Measurements from ENCODE around the gene PSMC3. TPM values are rescaled to one million over a fixed set of nuclear protein-coding genes. Genes with fewer than 3 reads are reported as not detected.

Gene PSMC3
- total and polyA plus RNA-seq, 9 of the 15 experiments (the other 6 are each of a cell fraction or from before 2014, with no cell fraction given): 44.3 to 324 (median 240) TPM

GRCh38 chr11:47430524-47430923 lies 4.3 kb upstream of the PSMC3 start (continued):
- TF ChIP-seq KAT2B (IDR thresholded peaks at IDR 0.05; ENCODE audit: low read depth, low read length): no peak
- no peak for TF ChIP-seq HNRNPH1 (optimal IDR thresholded peaks at IDR 0.05; ENCODE audit: low read depth, low read length)
- TF ChIP-seq ZC3H4 (CRISPR knock-in tag; IDR thresholded peaks at IDR 0.05; ENCODE audit: borderline replicate concordance): no peak
- no peak for TF ChIP-seq ZNF444 (CRISPR knock-in tag; IDR thresholded peaks at IDR 0.05)
- TF ChIP-seq ZNF512 (tag; IDR thresholded peaks at IDR 0.05): no peak

DNA sequence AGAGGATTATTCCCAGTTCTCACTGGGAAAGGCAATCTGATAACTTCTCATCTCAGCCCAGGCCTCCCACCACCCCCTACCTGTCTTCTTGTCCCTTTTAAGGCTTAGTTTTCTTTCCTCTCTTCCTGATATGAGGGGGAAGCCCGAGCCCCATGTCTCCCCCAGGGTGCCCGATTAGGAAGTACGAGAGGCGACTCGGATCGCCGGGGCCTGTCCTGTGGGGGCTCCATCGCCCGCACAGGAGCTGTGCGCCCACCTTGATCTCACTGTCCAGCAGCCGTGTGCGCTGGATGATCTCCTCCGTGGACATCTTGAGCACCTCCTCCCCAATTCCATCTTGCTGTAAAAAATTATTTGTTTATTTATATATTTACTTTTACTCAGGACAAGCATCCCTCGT lies 628 bp downstream of the PSMC3 start:
- Histone ChIP-seq H3K27ac (ENCODE audit: extremely low read depth, low read depth, low read length) (peak overlapping the region; percentile 97), H3K9me1 (ENCODE audit: control insufficient read depth, insufficient read depth, low read length) (no peaks in the 10 kb centered on the region), H3K9me3 (replicated peaks; ENCODE audit: control insufficient read depth, insufficient read depth, low read depth, low read length) (no peaks in the 10 kb centered on the region), H3K27me3 (ENCODE audit: control insufficient read depth in 2 of 2, insufficient read depth in 2 of 2, low read length in 2 of 2) (no peaks in the 10 kb centered on the region), H4K20me1 (replicated peaks; ENCODE audit: control insufficient read depth, insufficient read depth, low read length) (no peaks in the 10 kb centered on the region; the same call in 1 of the 2 replicates), H3K36me3 (ENCODE audit: control insufficient read depth, insufficient read depth, low read length) (peaks cover 48% of the 10 kb centered on the region), H3K9ac (ENCODE audit: insufficient read depth in 1 of 2, low read depth in 2 of 2, low read length in 2 of 2) (peak overlapping the region; percentile 94 to 99), H3K4me1 (replicated peaks in 1 of 2; ENCODE audit: control insufficient read depth in 2 of 2, insufficient read depth in 2 of 2, low read length in 2 of 2) (peaks cover 9 to 19% of the 10 kb centered on the region in 2 experiments; a peak in 4 of 5 replicates), H3K79me2 (ENCODE audit: control insufficient read depth, insufficient read depth, low read length) (peaks cover 26% of the 10 kb centered on the region), H3K4me3 (peak overlapping the region; percentile 88), H3K4me2 (ENCODE audit: insufficient read depth, low read length) (peak overlapping the region; percentile 97), H2AFZ (ENCODE audit: low read depth, low read length) (peak overlapping the region; percentile 95)
- FAIRE-seq: no peak
- no peak for DNase-seq (ENCODE audit: extremely low read depth in 1 of 4, low spot score in 3 of 4)
- intact Hi-C loops (cut with micrococcal nuclease): no loop called here
- POLR2A ChIA-PET: interaction anchor here (0.6 to 2.6 kb wide), 9 partner anchors 8 to 248 kb away, joined by 3 to 23 read pairs (median 3); no protein-coding TSS in a partner anchor
- 0% methylated on average over 9 of the region's 14 CpGs for WGBS (ENCODE audit: insufficient coverage, low coverage, missing lambda C conversion rate)
- ATAC-seq: peak; percentile 7
- in situ Hi-C loops (cut with MboI): no loop called here
- CTCF ChIA-PET (ENCODE audit: low intra/inter-chr PET ratio): no interaction called here
- TSS peak; percentile 69 for BruUV-seq (replicated peaks)
- no peak for TF ChIP-seq SP1 (CRISPR knock-in tag; IDR thresholded peaks at IDR 0.05)
- TF ChIP-seq, protein P1, sequence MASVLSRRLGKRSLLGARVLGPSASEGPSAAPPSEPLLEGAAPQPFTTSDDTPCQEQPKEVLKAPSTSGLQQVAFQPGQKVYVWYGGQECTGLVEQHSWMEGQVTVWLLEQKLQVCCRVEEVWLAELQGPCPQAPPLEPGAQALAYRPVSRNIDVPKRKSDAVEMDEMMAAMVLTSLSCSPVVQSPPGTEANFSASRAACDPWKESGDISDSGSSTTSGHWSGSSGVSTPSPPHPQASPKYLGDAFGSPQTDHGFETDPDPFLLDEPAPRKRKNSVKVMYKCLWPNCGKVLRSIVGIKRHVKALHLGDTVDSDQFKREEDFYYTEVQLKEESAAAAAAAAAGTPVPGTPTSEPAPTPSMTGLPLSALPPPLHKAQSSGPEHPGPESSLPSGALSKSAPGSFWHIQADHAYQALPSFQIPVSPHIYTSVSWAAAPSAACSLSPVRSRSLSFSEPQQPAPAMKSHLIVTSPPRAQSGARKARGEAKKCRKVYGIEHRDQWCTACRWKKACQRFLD (CRISPR knock-in tag; IDR thresholded peaks at IDR 0.05): 0 out of 2 replicates have a peak, but pooled peaks have one; percentile 69
- TF ChIP-seq ZNF175 (CRISPR knock-in tag; IDR thresholded peaks at IDR 0.05; ENCODE audit: low read depth): 0 out of 2 replicates have a peak, but pooled peaks have one; percentile 35
- TF ChIP-seq MIER1 (IDR thresholded peaks at IDR 0.05; ENCODE audit: low read depth): 0 out of 2 replicates have a peak, but pooled peaks have one; percentile 28
- TF ChIP-seq PBX2 (CRISPR knock-in tag; IDR thresholded peaks at IDR 0.05; ENCODE audit: low read depth): no peak
- no peak for TF ChIP-seq PBX2 (tag; conservative IDR thresholded peaks at IDR 0.05; ENCODE audit: low read depth)
- TF ChIP-seq ZNF512 (tag; IDR thresholded peaks at IDR 0.05): 0 out of 2 replicates have a peak, but pooled peaks have one; percentile 29
